Measurements from ENCODE around the gene CELF4. TPM values are rescaled to one million over a fixed set of nuclear protein-coding genes. Genes with fewer than 3 reads are reported as not detected.

Gene CELF4
- total RNA-seq, 2 donors from 2014 or later = not detected

GRCh38 chr18:37248281-37248680, 317.3 kb downstream of the CELF4 start:
- ATAC-seq (no peak), DNase-seq (ENCODE audit: low spot score in 2 of 2) (no peak)
- H3K36me3 Mint-ChIP-seq = peaks cover 6 to 7% of the 10 kb centered on the region in 2 donors
- peaks cover 3 to 6% of the 10 kb centered on the region in 2 donors for H3K9me3 Mint-ChIP-seq
- H3K27ac Mint-ChIP-seq = no peak overlapping the region

- peaks cover 4 to 7% of the 10 kb centered on the region in 2 donors for H3K36me3 Mint-ChIP-seq
- ATAC-seq (no peak), DNase-seq (ENCODE audit: low spot score in 2 of 2) (no peak)
- no peak overlapping the region for H3K27ac Mint-ChIP-seq
- H3K9me3 Mint-ChIP-seq = peaks cover 3 to 6% of the 10 kb centered on the region in 2 donors
Observed at GRCh38 chr18:37247497-37248161, 318.0 kb downstream of the CELF4 start.

GRCh38 chr18:37246779-37247340, 318.7 kb downstream of the CELF4 start:
- no peak for DNase-seq (ENCODE audit: low spot score in 2 of 2)
- Mint-ChIP-seq H3K36me3 (peaks cover 0 to 4% of the 10 kb centered on the region in 2 donors), H3K9me3 (peaks cover 3 to 6% of the 10 kb centered on the region in 2 donors), H3K27ac (no peak overlapping the region)
- no peak for ATAC-seq

GRCh38 chr18:37244618-37245017, 321.0 kb downstream of the CELF4 start:
- ATAC-seq = no peak
- no peak for DNase-seq (ENCODE audit: low spot score in 2 of 2)
- peaks cover 3 to 6% of the 10 kb centered on the region in 2 donors for H3K9me3 Mint-ChIP-seq
- no peak overlapping the region for H3K27ac Mint-ChIP-seq
- peaks cover 0 to 4% of the 10 kb centered on the region in 2 donors for H3K36me3 Mint-ChIP-seq

GRCh38 chr18:37243741-37244140, 321.9 kb downstream of the CELF4 start:
- ATAC-seq (no peak), DNase-seq (ENCODE audit: low spot score in 2 of 2) (no peak)
- H3K27ac Mint-ChIP-seq = no peak overlapping the region
- H3K9me3 Mint-ChIP-seq = peaks cover 3 to 6% of the 10 kb centered on the region in 2 donors
- H3K36me3 Mint-ChIP-seq = peaks cover 0 to 4% of the 10 kb centered on the region in 2 donors

DNA sequence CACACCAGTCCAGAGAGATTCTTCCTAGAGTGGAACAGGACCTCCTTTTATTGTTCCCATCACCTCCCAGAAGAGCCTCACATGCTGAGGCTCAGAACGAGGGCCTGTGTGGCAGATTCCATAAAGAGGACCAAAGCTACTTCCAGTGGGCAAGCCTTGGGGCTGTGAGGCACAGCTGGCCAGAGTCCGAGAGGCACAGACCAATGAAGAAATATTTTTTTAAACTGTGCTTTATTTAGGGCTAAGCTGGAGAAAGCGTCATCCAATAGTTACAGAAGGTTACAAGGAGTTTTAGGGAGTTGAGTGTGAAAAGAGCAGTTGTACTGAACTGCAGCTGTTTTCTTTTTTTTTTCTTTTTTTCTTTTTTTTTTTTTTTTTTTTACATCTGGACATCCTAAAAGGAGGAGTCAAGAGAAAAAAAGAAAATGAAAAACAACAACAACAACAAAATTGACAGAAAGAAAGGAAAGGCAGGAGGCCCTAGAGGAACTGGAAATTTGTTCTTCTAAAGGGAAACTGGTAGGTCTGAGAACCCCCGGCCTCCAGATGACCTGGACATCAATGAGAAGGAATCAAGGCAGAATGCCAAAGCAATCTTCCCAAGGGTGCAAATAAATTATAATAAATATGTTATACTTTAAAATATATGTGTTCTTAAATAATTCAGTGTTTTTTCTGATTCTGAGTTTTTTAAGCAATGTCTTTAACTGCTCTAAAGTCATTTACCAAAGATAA, 322.6 kb downstream of the CELF4 start:
- DNase-seq (ENCODE audit: low spot score in 2 of 2) = no peak
- Mint-ChIP-seq H3K9me3 (peaks cover 3 to 6% of the 10 kb centered on the region in 2 donors), H3K36me3 (peaks cover 0 to 4% of the 10 kb centered on the region in 2 donors), H3K27ac (no peak overlapping the region)
- no peak for ATAC-seq

- Mint-ChIP-seq H3K27ac (no peak overlapping the region), H3K36me3 (peaks cover 0 to 4% of the 10 kb centered on the region in 2 donors), H3K9me3 (peaks cover 3 to 6% of the 10 kb centered on the region in 2 donors)
- DNase-seq (ENCODE audit: low spot score in 2 of 2) (no peak), ATAC-seq (no peak)
Observed at GRCh38 chr18:37242091-37242490, 323.5 kb downstream of the CELF4 start.

DNA sequence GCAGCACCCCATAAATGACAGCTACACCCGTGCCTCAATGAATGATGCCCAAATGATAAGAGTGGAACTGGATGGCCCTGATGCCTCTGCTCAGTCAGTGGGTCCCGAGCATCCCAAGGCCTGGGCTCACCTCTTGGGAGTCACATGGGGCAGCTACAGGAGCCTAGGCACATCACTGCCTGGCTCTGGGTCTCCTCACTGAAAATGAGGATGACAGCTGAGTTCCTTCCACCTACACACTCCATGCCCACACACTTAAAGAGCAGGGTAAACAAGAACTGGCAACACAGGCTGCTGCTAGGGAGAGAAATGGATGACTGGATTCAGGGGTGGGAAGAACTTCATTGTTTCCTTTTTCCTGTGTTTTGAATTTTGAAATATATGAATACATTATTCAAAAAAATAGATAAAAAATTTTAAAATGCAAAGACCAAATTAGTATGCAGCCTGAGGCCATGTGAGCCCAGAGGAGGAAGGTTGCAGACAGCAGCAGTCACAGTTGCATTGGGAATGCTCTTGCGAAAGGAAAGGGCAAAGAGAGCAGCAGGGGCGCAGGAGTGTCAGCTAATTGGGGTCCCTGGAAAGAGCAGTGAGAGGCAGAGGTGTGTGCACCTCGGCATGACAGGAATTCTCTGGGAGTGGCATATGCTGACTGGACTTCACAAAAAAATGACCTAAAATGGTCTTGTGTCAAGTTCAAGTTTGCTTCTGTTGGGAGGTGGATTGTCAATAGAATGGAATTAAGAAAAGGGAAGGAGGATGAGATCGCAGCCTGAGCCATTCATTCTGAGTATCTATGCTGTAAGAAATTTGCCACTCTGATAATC, 327.1 kb downstream of the CELF4 start:
- Mint-ChIP-seq H3K27ac (no peak overlapping the region), H3K36me3 (peaks cover 0 to 4% of the 10 kb centered on the region in 2 donors), H3K9me3 (no peaks in the 10 kb centered on the region)
- ATAC-seq (no peak), DNase-seq (ENCODE audit: low spot score in 2 of 2) (no peak)

DNA sequence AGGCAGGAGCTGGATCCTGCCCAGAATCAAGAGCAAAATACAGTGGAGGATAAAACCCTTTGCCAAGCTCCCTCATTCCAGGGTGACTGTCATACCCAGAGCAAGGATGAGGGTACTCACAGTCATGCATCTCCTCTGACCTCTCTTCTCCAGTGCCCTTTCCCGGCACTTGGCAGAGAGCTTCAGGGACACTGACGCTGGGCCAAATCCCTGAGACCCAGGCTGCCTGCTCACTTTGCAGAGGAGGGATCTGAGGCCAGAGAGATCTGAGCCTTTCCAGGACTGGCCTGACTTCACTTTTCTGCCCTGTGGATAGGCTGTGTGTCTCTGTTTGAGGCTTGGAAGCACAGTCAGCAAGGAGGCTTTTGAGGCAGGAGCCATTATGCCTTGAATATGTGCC, 330.0 kb downstream of the CELF4 start:
- Mint-ChIP-seq H3K9me3 (no peaks in the 10 kb centered on the region), H3K36me3 (no peaks in the 10 kb centered on the region), H3K27ac (no peak overlapping the region)
- no peak for DNase-seq (ENCODE audit: low spot score in 2 of 2)
- no peak for ATAC-seq

DNA sequence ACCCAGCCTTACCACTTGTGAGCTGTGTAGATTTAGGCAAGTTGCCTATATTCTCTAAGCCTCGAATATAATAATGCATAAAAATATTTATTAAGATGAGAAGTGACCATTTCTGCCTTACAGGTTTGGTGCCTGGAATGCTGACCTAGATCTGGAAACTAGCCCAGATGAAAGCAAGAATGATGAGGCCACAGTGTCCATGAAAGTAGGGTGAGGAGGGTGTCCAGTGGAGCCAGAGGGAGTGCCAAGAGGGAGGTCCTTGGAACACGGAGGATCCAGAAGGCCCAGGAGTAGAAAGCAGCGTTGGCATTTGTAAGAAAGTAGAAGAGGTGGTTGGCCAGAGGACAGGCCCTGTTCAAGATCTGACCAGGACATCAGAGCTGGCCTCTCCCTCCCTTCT, 334.3 kb downstream of the CELF4 start:
- Mint-ChIP-seq H3K9me3 (peaks cover 0 to 4% of the 10 kb centered on the region in 2 donors), H3K36me3 (peaks cover 0 to 7% of the 10 kb centered on the region in 2 donors), H3K27ac (no peak overlapping the region)
- ATAC-seq (no peak), DNase-seq (ENCODE audit: low spot score in 2 of 2) (no peak)

DNA sequence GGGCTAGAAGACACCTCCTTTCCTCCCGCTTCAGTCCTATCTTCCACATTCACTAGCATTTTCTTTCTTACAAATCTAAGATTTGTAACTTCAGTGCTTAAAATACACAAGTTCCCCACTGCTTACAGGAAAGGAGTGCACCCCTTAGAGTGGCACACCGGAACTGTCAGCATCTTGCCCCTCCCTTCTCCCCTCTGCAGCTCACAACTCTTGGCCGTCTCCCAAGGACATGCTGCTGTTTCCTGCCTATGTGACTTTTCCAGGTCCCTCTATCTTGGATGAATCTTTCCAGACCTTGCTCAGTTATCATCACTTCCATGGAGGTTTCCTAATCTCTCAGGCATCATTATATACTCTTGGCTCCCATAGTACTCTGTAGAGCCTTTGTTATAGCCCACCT, 334.8 kb downstream of the CELF4 start:
- no peak for ATAC-seq
- peaks cover 0 to 4% of the 10 kb centered on the region in 2 donors for H3K9me3 Mint-ChIP-seq
- H3K27ac Mint-ChIP-seq = no peak overlapping the region
- DNase-seq (ENCODE audit: low spot score in 2 of 2) = no peak
- peaks cover 0 to 12% of the 10 kb centered on the region in 2 donors for H3K36me3 Mint-ChIP-seq

GRCh38 chr18:37225279-37225678, 340.3 kb downstream of the CELF4 start:
- Mint-ChIP-seq H3K9me3 (peaks cover 0 to 4% of the 10 kb centered on the region in 2 donors), H3K27ac (no peak overlapping the region)

GRCh38 chr18:37222999-37223378, 342.6 kb downstream of the CELF4 start:
- H3K36me3 Mint-ChIP-seq = peaks cover 0 to 23% of the 10 kb centered on the region in 2 donors

More at GRCh38 chr18:37225279-37225678, 340.3 kb downstream of the CELF4 start:
- DNase-seq (ENCODE audit: low spot score in 2 of 2) (no peak), ATAC-seq (no peak)
- H3K36me3 Mint-ChIP-seq = peaks cover 0 to 19% of the 10 kb centered on the region in 2 donors

DNA sequence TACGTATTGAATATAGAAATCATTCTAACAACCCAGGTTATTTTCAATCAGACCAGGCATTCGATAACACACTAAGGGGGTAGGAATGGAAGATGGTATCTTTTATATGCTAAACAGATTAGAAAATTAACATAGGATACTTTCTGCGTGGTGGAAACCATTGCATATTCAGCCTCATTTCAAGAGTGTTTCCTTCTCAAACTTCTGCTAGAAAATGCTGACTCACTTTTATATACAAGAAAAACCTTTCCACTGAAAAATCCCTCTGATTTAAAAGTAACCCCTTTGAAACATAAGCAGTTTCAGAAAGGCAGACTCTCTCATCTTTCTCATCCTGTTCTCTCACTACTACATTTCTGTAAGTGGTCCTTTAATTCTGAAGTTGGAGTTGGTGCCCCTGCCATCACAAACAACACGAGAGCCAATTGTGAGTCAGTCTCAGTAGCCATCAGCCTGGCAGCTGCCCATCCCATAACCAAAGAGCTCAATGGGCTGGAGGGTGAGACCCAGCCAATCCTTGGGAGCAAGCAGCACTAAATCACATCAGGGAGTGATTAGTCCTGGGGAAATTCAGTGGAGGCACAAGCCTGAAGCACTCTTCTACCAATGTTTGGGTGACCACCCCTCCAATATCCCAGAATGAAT, 343.1 kb downstream of the CELF4 start:
- H3K9me3 Mint-ChIP-seq = no peaks in the 10 kb centered on the region
- H3K27ac Mint-ChIP-seq = peak overlapping the region in 1 of 2 donors; percentile 72
- ATAC-seq = no peak
- H3K36me3 Mint-ChIP-seq = peaks cover 0 to 18% of the 10 kb centered on the region in 2 donors
- DNase-seq (ENCODE audit: low spot score in 2 of 2) = no peak

More at GRCh38 chr18:37222999-37223378, 342.6 kb downstream of the CELF4 start:
- peak overlapping the region in 1 of 2 donors; percentile 72 for H3K27ac Mint-ChIP-seq
- DNase-seq (ENCODE audit: low spot score in 2 of 2) (no peak), ATAC-seq (no peak)
- no peaks in the 10 kb centered on the region for H3K9me3 Mint-ChIP-seq

DNA sequence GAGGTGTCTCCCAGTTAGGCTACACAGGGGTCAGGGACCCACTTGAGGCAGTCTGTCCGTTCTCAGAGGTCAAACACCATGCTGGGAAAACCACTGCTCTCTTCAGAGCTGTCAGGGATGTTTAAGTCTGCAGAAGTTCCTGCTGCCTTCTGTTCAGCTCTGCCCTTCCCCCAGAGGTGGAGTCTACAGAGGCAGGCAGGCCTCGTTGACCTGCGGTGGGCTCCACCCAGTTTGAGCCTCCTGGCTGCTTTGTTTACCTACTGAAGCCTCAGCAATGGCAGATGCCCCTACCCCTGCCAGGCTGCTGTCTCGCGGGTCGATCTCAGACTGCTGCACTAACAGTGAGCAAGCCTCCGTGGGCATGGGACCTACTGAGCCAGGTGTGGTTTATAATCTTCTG, 346.3 kb downstream of the CELF4 start:
- Mint-ChIP-seq H3K9me3 (peaks cover 13 to 15% of the 10 kb centered on the region in 2 donors), H3K27ac (no peak overlapping the region), H3K36me3 (peaks cover 6 to 26% of the 10 kb centered on the region in 2 donors)
- DNase-seq (ENCODE audit: low spot score in 2 of 2) = no peak
- ATAC-seq = no peak

GRCh38 chr18:37218022-37218590, 347.5 kb downstream of the CELF4 start:
- H3K27ac Mint-ChIP-seq = peak overlapping the region in 1 of 2 donors; percentile 27
- DNase-seq (ENCODE audit: low spot score in 2 of 2) (no peak), ATAC-seq (no peak)
- H3K9me3 Mint-ChIP-seq = peaks cover 15 to 16% of the 10 kb centered on the region in 2 donors
- H3K36me3 Mint-ChIP-seq = peaks cover 6 to 35% of the 10 kb centered on the region in 2 donors

Data from activated naive CD4-positive, alpha-beta T cell treated with anti-CD3 and anti-CD28 coated beads, Interleukin-2, amount 50 U/mL, for 72 hours (primary cell).